AG04450 (cell line): ENCODE measurements around the gene PRKCQ. TPM values are rescaled to one million over a fixed set of nuclear protein-coding genes. Genes with fewer than 3 reads are reported as not detected.

ENCODE experiments used
- CTCF ChIA-PET: fragments of 300-600, 350-600 bp; formaldehyde crosslinking; extraction: SDS; loops from one replicate; lab custom pipeline; 2022; ENCODE audit warnings: antibody characterized with exemption, inconsistent platforms; lab: Charles Lee
- POLR2A ChIA-PET: fragments of 350-600 bp; formaldehyde crosslinking; extraction: SDS; loops from one replicate; lab custom pipeline; 2021; ENCODE audit warnings: antibody characterized with exemption, inconsistent platforms; lab: Yijun Ruan, JAX
- DNase-seq: peaks from one replicate; pipeline ENCODE4 v3.0.0-alpha.2; 2011; ENCODE audit warnings: low read depth, low spot score
- H3K27ac ChIP-seq: one replicate; pipeline ENCODE4 v1.5.1; 2012; ENCODE audit warnings: low read depth, low read length, control low read depth
- H3K27me3 ChIP-seq: one replicate; pipeline ENCODE4 v1.6.0; 2012; ENCODE audit warnings: low read length; ENCODE audit not compliant: control insufficient read depth, insufficient read depth
- H3K4me3 ChIP-seq: 2 replicates; pipeline ENCODE4 v1.5.1; 2011; ENCODE audit warnings: mild to moderate bottlenecking, low read depth, low read length, control low read depth
- H3K9me3 ChIP-seq: 2 replicates; pipeline ENCODE4 v1.5.1; 2012; ENCODE audit warnings: low read length; ENCODE audit not compliant: control insufficient read depth, insufficient read depth
- polyA plus RNA-seq: library from polyadenylated mRNA; depleted of rRNA; stranded (reverse); fragments of >200 nt; gene quantifications from 2 replicates; pipeline ENCODE4 v1.2.3, GENCODE V29; 2011
- TF ChIP-seq, protein P1 (sequence below): IDR thresholded peaks from 2 replicates; pipeline ENCODE4 v1.5.1; 2011; ENCODE audit warnings: low read depth, low read length, control low read depth, inconsistent platforms

PRKCQ gene
- polyA plus RNA-seq, 1 experiment, result 0.10 TPM

DNA sequence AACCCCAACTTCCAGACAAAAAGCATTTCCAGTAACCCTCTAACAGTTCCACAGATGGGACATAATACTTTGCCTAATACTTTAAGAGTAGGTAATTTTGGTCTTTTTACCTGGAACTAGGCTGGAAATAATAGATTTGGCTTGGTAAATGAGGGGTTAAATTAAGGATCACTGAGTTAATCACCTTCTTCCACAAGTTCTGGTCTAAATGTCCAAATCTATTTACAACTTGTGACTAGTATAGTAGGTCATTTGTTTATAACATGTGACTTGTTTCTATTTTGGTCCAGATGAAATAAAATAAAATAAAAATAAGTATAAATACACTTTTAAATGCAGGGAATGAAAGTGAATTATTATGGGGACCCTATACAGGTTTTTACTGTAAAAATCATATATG is 80.1 kb downstream of the PRKCQ start:
- Histone ChIP-seq H3K4me3 (no peak overlapping the region), H3K27ac (no peak overlapping the region), H3K27me3 (no peaks in the 10 kb centered on the region), H3K9me3 (no peaks in the 10 kb centered on the region)
- TF ChIP-seq, protein P1, sequence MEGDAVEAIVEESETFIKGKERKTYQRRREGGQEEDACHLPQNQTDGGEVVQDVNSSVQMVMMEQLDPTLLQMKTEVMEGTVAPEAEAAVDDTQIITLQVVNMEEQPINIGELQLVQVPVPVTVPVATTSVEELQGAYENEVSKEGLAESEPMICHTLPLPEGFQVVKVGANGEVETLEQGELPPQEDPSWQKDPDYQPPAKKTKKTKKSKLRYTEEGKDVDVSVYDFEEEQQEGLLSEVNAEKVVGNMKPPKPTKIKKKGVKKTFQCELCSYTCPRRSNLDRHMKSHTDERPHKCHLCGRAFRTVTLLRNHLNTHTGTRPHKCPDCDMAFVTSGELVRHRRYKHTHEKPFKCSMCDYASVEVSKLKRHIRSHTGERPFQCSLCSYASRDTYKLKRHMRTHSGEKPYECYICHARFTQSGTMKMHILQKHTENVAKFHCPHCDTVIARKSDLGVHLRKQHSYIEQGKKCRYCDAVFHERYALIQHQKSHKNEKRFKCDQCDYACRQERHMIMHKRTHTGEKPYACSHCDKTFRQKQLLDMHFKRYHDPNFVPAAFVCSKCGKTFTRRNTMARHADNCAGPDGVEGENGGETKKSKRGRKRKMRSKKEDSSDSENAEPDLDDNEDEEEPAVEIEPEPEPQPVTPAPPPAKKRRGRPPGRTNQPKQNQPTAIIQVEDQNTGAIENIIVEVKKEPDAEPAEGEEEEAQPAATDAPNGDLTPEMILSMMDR, result no peak
- ChIA-PET POLR2A (no interaction called here), CTCF (interaction anchor here (1.0 kb wide), 1 partner anchor 53 kb away, joined by 3 read pairs; no protein-coding TSS in a partner anchor)
- DNase-seq, result no peak

DNA sequence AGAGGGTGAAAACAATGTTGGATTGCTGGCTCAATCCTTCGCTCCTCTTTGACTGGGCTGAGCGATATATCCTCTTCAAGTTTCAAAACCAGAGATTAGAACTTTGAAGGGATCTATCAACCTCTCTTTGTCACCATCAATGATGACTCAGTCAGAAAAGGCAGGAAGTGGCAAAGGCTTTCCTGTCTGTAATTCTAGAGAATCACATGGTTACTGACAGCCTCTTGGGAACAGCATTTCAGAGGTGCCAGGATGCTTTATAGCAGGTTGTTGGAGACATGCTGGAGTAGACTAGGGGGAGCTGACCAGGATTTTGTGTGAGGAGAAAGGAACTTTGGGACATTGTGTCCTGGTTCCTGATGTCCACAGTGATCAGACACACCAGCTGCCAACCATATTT is 81.3 kb downstream of the PRKCQ start:
- no peaks in the 10 kb centered on the region for H3K9me3 ChIP-seq
- peaks cover 2% of the 10 kb centered on the region for H3K27me3 ChIP-seq
- POLR2A ChIA-PET, result no interaction called here
- no peak for DNase-seq
- H3K4me3 ChIP-seq, result no peak overlapping the region
- TF ChIP-seq, protein P1, result no peak
- H3K27ac ChIP-seq, result no peak overlapping the region
- CTCF ChIA-PET, result no interaction called here

- Histone ChIP-seq H3K27me3 (peaks cover 4% of the 10 kb centered on the region), H3K4me3 (no peak overlapping the region), H3K27ac (no peak overlapping the region), H3K9me3 (no peaks in the 10 kb centered on the region)
- TF ChIP-seq, protein P1, result no peak
- CTCF ChIA-PET, result no interaction called here
- DNase-seq, result no peak
- POLR2A ChIA-PET, result no interaction called here
Observed at GRCh38 chr10:6497620-6498019, 82.5 kb downstream of the PRKCQ start.

DNA sequence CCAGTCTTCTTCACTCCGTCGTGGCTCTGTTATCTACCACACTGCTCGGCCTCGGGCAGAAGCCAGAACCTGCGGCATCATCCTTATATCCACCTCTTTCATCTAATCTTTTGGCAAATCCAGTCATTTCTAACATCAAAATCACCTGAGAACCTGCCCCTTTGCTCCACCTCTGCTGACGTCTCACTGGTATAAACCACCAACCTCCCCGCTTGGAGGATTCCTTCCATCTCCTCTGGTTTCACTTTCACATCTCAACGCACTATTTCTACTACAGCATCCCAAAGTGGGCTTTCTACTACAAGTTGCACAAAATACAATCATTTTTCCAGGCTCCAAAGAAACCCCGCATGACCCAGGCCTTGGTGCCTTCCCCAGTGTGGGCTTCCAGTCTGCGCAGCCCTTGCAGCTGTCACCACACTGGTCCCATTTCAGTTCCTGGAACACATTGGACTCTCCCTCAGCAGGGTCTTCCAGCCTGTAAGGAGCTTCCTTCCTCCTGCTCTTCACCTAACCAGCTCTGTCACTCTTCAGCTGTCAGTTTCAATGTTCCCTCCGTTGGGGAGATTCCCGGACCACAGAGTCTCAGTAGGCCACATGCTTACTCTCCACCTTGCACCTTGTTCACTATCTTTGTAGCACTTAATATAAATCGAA is 85.0 kb downstream of the PRKCQ start:
- Histone ChIP-seq H3K27ac (no peak overlapping the region), H3K9me3 (no peaks in the 10 kb centered on the region), H3K27me3 (peaks cover 4% of the 10 kb centered on the region), H3K4me3 (no peak overlapping the region)
- DNase-seq, result no peak
- TF ChIP-seq, protein P1, result no peak
- ChIA-PET POLR2A (no interaction called here), CTCF (no interaction called here)

- Histone ChIP-seq H3K27me3 (peaks cover 4% of the 10 kb centered on the region), H3K27ac (no peak overlapping the region), H3K9me3 (no peaks in the 10 kb centered on the region), H3K4me3 (no peak overlapping the region)
- TF ChIP-seq, protein P1, result no peak
- ChIA-PET CTCF (no interaction called here), POLR2A (no interaction called here)
- DNase-seq, result no peak
Observed at GRCh38 chr10:6494442-6494819, 85.6 kb downstream of the PRKCQ start.
